Tibial nerve (tissue), 4 donors: ENCODE data around the gene GRPEL1.

Experiments
- EP300 ChIP-seq, 2 donors: sonication (generic); formaldehyde crosslinking; IDR thresholded peaks; one replicate each; pipeline ENCODE4 v1.6.1; 2017; ENCODE audit warnings: antibody characterized with exemption in 2 of 2, mild to moderate bottlenecking in 1 of 2
- POLR2A ChIP-seq, 2 donors: fragments of 450-650 bp; IDR thresholded peaks; one replicate each; pipeline ENCODE4 v1.6.1; 2017; ENCODE audit warnings: antibody characterized with exemption in 2 of 2, mild to moderate bottlenecking in 2 of 2, moderate library complexity in 2 of 2
- TF ChIP-seq, protein P1 (sequence below), 5 experiments: fragments of 200-600 bp in 3 of 5; fragments of 450-650 bp in 2 of 5; sonication (generic) in 3 of 5; IDR thresholded peaks; one replicate each; pipeline ENCODE4 v1.5.1; 2016 to 2019; ENCODE audit warnings: antibody characterized with exemption in 5 of 5, mild to moderate bottlenecking in 3 of 5, moderate library complexity in 2 of 5

DNA sequence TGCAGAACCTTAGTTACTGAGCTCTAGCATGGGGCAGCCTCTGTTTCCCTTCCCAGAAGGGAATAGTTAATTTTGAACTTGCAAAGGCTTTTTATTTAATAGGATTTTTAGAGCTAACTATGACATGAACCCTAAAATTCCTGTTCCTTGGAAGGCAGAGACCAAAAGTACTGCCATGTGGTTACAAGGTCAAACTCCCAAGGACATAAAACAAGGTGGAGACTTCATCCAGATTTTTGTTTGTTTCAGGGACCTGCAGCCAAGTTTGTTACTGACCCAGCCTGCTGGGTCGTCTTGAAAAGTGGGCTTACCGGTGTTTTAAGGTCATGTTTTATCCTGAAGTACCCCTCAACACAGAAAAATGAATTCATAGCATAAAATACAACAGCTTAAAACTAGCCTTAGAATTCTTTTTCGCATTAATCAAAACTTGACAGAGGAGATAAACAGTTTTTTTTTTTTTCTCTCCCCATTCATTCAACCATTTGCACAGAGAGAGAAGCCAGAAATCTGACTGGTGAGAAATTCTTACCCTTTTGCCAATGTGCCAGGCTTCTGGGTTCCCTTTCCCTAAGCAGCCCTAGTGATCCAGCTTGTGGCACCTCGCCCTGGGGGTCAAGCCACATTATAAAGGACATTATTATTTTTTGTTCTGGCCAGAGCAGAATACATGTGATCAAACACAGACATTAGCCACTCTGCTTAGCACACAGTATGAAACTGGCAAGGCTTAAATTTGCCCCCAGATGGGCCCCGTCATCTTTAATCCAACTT is 21.5 kb upstream of the GRPEL1 start:
- TF ChIP-seq EP300 (IDR thresholded peaks at IDR 0.05) (peak in 1 of 2 donors; percentile 47), POLR2A (IDR thresholded peaks at IDR 0.05) (no peak)
- TF ChIP-seq, protein P1, sequence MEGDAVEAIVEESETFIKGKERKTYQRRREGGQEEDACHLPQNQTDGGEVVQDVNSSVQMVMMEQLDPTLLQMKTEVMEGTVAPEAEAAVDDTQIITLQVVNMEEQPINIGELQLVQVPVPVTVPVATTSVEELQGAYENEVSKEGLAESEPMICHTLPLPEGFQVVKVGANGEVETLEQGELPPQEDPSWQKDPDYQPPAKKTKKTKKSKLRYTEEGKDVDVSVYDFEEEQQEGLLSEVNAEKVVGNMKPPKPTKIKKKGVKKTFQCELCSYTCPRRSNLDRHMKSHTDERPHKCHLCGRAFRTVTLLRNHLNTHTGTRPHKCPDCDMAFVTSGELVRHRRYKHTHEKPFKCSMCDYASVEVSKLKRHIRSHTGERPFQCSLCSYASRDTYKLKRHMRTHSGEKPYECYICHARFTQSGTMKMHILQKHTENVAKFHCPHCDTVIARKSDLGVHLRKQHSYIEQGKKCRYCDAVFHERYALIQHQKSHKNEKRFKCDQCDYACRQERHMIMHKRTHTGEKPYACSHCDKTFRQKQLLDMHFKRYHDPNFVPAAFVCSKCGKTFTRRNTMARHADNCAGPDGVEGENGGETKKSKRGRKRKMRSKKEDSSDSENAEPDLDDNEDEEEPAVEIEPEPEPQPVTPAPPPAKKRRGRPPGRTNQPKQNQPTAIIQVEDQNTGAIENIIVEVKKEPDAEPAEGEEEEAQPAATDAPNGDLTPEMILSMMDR (IDR thresholded peaks at IDR 0.05), result no peak
